Fibroblast of gingiva (primary cell): ENCODE measurements around the gene KIAA0753.
A peak's percentile ranks its signal among the peaks of the same experiment; 100 is the strongest.
"Not testable (repeated sequence)": the region's sequence is repeated elsewhere in the genome, so short reads cannot be mapped to it uniquely, and the experiment has no call there.

Source experiments
- DNase-seq: peaks from one replicate; pipeline ENCODE4 v3.0.0-alpha.2; 2011; ENCODE audit warnings: low read depth

Gene KIAA0753

DNA sequence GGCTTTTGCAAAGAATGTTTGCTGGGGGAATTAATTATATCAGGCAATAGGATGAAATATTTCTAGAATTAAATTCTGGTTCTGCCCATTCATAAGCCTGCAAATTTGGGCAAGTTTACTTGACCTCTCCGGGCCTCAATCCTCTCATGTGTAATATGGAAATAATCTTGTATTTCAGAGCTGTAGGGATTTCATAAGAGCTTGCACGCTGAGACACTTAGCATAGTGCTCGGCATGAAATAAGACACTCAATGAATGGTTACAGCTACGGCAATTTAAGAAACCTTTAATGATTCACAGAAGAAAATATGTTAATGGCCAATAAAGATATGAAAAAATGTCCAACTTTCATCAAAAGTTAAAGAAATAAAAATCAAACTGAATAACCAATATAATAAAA is 43.6 kb downstream of the KIAA0753 start:
- DNase-seq: peak; percentile 81

DNA sequence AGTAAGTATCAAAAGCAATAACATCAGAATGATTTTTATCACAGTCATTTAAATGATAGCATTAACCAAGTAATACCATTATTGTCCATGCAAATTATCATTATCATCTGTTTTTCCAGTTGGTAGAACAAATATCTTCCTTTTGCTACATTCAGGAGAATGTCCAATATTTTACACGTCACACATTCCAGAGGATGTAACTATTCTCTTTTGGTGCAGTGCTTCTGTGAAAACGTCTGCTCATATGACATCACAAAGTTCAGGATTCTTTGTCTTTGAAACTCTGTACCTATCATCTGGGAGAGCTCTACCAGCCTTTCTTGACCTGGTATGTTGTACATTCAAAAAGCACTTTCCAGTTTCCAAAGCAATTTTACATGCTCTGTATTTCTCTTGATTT is 44.0 kb downstream of the KIAA0753 start:
- DNase-seq: peak; percentile 19

DNA sequence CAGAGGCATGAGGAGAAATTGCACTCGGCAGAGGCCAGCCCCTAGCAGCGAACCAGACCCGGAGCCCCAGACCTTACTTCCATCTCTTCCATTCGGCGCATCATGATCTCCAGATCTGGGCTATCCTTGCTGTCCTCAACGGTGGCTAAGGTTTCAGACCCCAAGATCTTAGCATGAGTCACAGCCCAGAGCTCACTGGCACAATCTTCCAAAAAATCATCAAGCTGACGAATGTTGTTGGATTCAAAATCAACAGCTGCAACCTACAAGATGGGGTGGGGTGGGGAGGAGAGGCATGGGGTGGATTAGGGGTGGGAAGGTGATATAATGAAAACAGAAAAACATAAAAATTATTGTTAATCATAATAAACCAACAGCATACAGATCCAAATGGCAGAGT is 44.4 kb downstream of the KIAA0753 start:
- peak; percentile 20 for DNase-seq

- not testable (repeated sequence) for DNase-seq
These were observed 47.1 kb downstream of the KIAA0753 start for GRCh38 chr17:6593371-6593770.

DNA sequence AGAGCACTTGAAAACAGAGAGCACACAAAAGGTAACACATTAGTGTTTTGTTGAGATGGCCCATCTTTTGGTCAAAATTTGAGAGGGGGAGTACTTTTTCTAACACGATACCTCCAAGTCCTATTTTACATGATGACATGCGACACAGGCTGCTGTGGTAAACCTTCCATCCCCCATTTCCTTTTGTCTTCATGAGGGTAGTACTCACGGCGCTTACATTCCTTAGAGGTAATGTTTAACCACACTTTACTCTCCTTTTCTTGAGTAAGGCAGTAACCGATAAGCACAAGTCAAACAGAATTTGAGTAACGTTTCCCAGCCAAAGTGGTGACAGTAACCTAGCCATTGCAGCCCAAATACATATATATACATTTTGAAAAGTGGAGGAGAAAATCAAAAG is 48.3 kb downstream of the KIAA0753 start:
- no peak for DNase-seq

DNA sequence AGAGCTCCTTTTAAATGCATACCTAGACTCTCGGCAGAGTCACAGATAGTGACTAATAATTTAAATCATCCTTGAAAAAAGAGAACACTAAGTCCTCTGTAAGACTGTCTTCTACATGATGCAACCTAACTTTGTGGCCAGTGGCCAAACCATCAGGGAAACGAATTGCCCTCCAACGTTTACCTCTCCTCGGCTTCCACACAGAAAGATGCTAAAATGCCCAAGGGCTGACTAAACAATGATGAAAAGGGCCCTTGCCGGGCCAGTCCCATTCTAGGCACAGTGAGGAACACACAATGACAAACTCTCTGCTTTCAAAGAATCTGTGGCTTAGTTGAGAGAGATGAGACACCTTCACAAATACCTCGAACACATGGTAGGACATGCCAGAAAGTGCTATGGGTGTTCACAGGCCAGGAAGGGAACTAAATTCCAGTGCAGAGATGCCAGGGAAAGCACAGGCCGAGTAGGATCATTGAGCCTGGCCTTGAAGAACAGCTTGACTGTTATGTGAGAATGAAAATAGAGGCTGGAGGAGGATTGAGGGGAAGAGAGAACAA is 48.8 kb downstream of the KIAA0753 start:
- DNase-seq: peak; percentile 80

- no peak for DNase-seq
These were observed 51.1 kb downstream of the KIAA0753 start for GRCh38 chr17:6589266-6589946.

DNA sequence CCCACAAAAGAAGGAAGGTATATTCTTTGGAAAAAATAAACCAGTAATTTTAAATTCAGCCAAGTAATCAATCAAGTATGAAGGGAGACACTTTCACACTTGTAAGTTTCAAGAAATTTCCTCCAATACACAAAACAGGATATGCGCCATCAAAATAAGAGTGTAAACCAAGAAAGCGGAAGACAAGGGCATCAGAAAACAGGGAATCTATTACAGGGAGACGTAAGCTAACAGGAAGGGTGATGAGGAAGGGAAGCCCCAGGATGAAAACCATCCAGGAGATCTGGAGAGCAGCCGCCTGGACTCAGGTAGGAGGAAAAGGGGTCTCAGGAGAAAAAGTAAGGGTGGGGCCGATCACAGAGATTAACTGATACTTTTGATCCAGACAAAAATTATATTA is 52.3 kb downstream of the KIAA0753 start:
- DNase-seq: no peak

GRCh38 chr17:6587310-6587709 is 53.2 kb downstream of the KIAA0753 start:
- no peak for DNase-seq

- DNase-seq: no peak
These were observed 57.1 kb downstream of the KIAA0753 start for GRCh38 chr17:6583411-6583810.

GRCh38 chr17:6580625-6581024 is 59.9 kb downstream of the KIAA0753 start:
- DNase-seq: no peak

DNA sequence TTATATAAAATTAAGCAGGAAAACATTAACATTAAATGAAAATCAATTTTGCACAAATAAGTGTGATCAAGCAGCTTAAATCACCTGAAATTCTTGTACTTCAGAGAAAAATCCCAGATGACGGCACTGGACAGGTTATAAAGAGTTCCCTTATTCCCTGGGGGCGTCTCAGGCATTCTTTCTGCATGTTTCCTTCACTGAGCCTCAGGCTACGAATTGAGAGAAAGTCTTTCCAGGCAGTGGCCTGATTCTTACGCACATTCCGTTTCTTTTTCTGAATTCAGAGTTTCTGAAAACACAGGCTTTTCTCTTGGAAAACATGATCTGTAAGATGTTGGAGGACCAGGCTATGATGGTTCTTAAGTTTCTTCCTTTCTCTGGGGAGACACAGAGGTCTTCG is 62.0 kb downstream of the KIAA0753 start:
- no peak for DNase-seq

DNA sequence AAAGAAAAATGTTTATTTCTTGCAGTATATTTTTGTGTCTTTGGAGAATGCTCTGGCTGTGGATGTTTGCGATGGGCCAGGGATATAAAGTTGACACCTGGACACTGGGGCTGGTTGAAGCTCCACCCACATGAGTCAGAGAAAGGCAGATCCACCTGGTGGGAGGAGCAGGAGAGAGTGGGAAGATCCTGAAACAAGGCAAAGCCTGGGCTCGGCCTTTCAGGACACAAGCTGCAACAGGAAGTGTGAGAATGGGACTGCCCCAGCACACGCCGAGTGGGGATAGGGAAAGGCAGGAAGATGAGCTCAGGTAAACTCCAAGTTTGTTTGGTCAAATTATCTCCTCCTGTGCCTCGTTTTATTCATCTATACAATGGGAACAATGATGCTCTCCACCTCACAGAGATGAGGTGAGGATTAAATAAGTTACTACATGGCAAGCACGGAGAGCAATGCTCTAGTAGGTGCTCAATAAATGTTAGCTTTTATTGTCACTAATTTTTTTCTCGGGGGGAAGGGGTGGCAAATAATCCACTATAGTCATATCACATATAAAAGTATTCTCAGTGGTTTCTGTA is 62.7 kb downstream of the KIAA0753 start:
- no peak for DNase-seq

- no peak for DNase-seq
These were observed 64.3 kb downstream of the KIAA0753 start for GRCh38 chr17:6576038-6576785.

GRCh38 chr17:6575596-6575988 is 64.9 kb downstream of the KIAA0753 start:
- DNase-seq: no peak

DNA sequence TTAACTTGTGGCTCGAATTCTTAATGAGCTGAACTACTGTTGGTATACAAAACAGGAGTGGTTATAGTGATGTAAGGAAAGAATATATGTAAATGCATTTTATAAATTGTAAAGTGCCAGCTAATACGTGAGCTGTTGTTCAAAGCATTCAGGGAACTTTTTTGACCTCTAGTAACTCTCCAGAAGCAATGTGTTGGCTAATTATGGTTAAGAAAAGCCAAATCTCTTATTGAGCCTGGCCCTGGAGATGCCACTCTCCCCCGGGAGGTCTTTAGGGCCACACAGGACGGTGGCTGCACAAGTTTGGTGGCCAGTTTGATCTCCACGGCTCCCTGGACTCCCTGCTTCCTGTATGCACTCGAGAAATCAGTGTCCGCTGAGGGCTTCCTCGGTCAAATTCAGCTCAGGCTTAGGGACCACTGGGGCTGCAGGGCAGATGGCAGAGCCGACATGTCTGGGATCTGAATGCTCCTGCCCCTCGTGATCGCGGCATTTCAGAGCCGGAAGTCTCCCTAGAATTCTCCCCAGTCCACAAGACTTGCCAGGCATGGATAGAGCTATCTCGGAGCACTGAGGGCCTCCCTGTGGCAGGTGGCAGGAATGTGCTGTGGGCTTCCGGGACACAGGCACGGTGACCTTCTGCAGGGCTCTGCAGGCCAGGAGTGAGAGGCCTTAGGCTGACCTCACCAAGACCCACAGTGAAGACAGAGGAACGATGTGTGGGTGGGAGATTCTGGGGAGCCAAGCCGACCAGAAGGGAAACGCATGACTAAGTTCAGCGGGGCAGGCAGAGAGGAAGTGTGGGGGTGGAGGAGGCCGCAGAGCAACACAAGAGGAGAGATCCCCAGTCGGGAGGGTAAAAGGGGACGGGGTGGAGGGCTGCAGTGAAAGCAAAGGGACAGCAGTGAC is 65.6 kb downstream of the KIAA0753 start:
- no peak for DNase-seq

GRCh38 chr17:6573982-6574686 is 66.4 kb downstream of the KIAA0753 start:
- no peak for DNase-seq

DNA sequence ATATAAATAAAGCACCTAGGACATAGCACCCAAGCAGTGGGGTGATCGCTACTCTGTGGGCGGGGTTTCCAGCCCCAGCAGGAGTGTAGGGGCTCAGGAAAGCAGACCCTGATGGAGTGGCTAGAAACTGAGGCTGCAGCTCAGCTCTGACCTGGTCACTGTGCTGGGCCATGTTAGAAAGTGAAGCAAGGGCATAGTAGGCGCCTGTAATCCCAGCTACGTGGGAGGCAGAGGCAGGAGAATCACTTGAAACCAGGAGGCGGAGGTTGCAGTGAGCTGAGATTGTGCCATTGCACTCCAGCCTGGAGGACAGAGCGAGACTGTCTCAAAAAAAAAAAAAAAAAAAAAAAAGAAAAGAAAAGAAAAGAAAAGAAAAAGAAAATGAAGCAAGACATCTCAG is 67.0 kb downstream of the KIAA0753 start:
- DNase-seq: not testable (repeated sequence)

DNA sequence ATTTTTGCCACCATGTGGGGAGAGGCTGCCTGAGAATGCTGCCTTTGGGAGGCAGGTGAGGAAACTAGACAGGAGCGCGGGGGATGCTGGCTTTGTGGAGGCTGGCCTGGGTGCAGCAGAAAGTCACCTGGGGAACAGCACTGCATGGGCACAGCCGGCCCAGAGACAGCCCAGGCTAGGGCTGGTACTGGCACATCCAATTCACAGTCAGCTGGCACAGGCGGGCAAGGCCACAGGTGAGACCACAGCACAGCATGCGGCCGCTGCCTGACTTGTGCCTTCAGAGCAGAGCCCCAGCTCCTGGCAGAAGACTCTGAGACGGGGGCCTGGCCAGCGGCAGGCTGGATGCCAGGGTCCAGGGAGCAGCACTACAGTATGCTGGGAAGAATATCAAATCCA is 67.5 kb downstream of the KIAA0753 start:
- no peak for DNase-seq

GRCh38 chr17:6571452-6571781 is 69.1 kb downstream of the KIAA0753 start:
- DNase-seq: no peak

DNA sequence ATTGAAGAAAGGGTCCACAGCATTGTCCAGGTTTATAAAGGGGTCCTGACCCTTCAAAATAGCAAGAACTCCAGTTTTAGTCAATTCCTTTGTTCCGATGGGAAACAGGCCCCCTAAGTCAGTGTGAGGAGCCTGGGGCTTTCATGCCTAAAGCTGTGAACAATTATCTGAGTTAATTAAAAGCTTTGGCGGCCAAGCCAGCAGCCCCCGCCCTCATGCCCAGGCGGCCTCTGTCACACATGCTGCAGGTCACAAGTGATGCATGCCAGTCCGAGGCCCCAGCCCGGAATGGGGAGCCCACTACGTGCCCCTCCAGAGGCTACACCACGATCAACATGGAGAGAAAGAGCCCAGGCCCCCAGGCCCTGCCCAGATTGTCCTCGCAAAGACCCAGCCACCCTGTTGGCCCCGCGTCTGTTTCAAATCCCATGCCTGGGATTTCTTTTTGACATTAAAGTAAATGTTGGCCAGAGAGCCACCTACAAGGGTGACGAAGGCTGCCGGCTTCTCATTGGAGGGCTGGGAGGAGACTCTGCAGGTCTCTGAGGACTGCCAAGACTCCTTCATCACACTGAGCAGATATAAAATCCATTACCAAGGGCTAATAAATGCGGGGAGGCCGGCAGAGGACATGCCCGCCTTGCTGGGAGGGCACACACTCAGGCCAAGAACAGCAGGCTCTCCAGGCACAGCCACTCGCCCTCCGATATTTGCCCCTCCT is 69.6 kb downstream of the KIAA0753 start:
- DNase-seq: no peak
